GM12878 (cell line): Measurements from ENCODE around the gene MAMDC2. TPM values are rescaled to one million over a fixed set of nuclear protein-coding genes. Genes with fewer than 3 reads are reported as not detected.

ENCODE experiments used
- ATAC-seq: fragments of 200-7000 bp; cut with Tn5 transposase; 3 replicates; pipeline ENCODE4 v1.9.1; 2020; ENCODE audit warnings: mild to moderate bottlenecking, moderate library complexity
- BruUV-seq: library from RNA; stranded (reverse); fragments of 400-500 nt; replicated peaks from 2 replicates; lab custom pipeline; 2021; lab: Mats Ljungman, UMichigan
- CTCF ChIA-PET: fragments of 300-600 bp; sonication (Branson Sonifier 250); formaldehyde crosslinking; extraction: SDS; loops from one replicate; lab custom pipeline; 2021; ENCODE audit warnings: inconsistent platforms; lab: Yijun Ruan, JAX
- POLR2A ChIA-PET: fragments of 350-600 bp; formaldehyde crosslinking; extraction: SDS; loops from one replicate; lab custom pipeline; 2021; ENCODE audit warnings: inconsistent platforms; lab: Charles Lee
- RAD21 ChIA-PET: fragments of 300-600 bp; sonication (Branson Sonifier 250); formaldehyde crosslinking; loops from one replicate; lab custom pipeline; 2023; ENCODE audit warnings: antibody characterized with exemption; ENCODE audit not compliant: unreplicated experiment; lab: Charles Lee
- SMC1A ChIA-PET: fragments of 300-600 bp; sonication (Branson Sonifier 250); formaldehyde crosslinking; loops from one replicate; lab custom pipeline; 2023; ENCODE audit not compliant: unreplicated experiment, uncharacterized antibody; lab: Charles Lee
- DNase-seq: peaks from one replicate; pipeline ENCODE4 v3.0.0-alpha.2; 2011; ENCODE audit warnings: low read depth, low spot score
- FAIRE-seq: peaks from 3 replicates; lab custom pipeline; 2011; peaks lifted over from hg19 to GRCh38; lab: Jason Lieb, UNC
- H2AFZ ChIP-seq: 2 replicates; pipeline ENCODE4 v1.6.0; 2011; ENCODE audit warnings: low read depth, low read length, control low read depth; ENCODE audit not compliant: control insufficient read depth
- H3K27ac ChIP-seq: 2 replicates; pipeline ENCODE4 v1.5.1; 2011; ENCODE audit warnings: control low read depth; ENCODE audit not compliant: control insufficient read depth, insufficient read depth
- H3K27me3 ChIP-seq, 2 experiments: replicated peaks in 1 of 2; 2 replicates each; pipeline versions ENCODE4 v1.6.0 to v1.6.1; 2011; ENCODE audit warnings: low read length in 1 of 2; ENCODE audit not compliant: control insufficient read depth in 2 of 2, insufficient read depth in 2 of 2
- H3K36me3 ChIP-seq, 2 experiments: 2 replicates each; pipeline ENCODE4 v1.5.1; 2011; ENCODE audit warnings: low read length in 1 of 2; ENCODE audit not compliant: control insufficient read depth in 2 of 2, insufficient read depth in 2 of 2
- H3K4me1 ChIP-seq: 2 replicates; pipeline ENCODE4 v1.6.1; 2011; ENCODE audit warnings: mild to moderate bottlenecking, low read length, moderate library complexity, mixed read lengths; ENCODE audit not compliant: control insufficient read depth, insufficient read depth
- H3K4me2 ChIP-seq: 2 replicates; pipeline ENCODE4 v1.6.0; 2011; ENCODE audit warnings: control low read depth; ENCODE audit not compliant: control insufficient read depth, insufficient read depth
- H3K4me3 ChIP-seq: fragments of 200-600 bp; sonication (generic); 2 replicates; pipeline ENCODE4 v1.5.1; 2016
- H3K79me2 ChIP-seq: 2 replicates; pipeline ENCODE4 v1.6.0; 2011; ENCODE audit warnings: low read length; ENCODE audit not compliant: control insufficient read depth, insufficient read depth
- H3K9ac ChIP-seq: 2 replicates; pipeline ENCODE4 v1.8.0; 2011; ENCODE audit warnings: low read length, control low read depth, mixed read lengths; ENCODE audit not compliant: control insufficient read depth, insufficient read depth
- H3K9me3 ChIP-seq: replicated peaks from 3 replicates; pipeline ENCODE4 v1.5.1; 2011; ENCODE audit warnings: mild to moderate bottlenecking, low read length; ENCODE audit not compliant: control insufficient read depth, insufficient read depth
- H4K20me1 ChIP-seq: 2 replicates; pipeline ENCODE4 v1.6.0; 2011; ENCODE audit not compliant: control insufficient read depth, insufficient read depth
- BCL11A ChIP-seq: IDR thresholded peaks from 2 replicates; pipeline ENCODE4 v1.6.1; 2011; ENCODE audit warnings: low read depth, low read length
- CBX3 ChIP-seq: fragments of 200-600 bp; sonication (generic); IDR thresholded peaks from 2 replicates; pipeline ENCODE4 v1.6.1; 2016; ENCODE audit warnings: low read depth, borderline replicate concordance
- CBX5 ChIP-seq: sonication (generic); IDR thresholded peaks from 2 replicates; pipeline ENCODE4 v1.6.1; 2016; ENCODE audit warnings: low read depth, moderate library complexity, mild to moderate bottlenecking, inconsistent platforms
- EP300 ChIP-seq, 2 experiments: fragments of 150-350 bp in 1 of 2; IDR thresholded peaks; 2 replicates each; pipeline ENCODE4 v1.6.1; 2011 to 2012; ENCODE audit warnings: low read depth in 2 of 2, low read length in 2 of 2, borderline replicate concordance in 1 of 2, improper control_type of control experiment in 1 of 2, inconsistent platforms in 1 of 2; ENCODE audit not compliant: control insufficient read depth in 1 of 2
- FOS ChIP-seq: IDR thresholded peaks from 3 replicates; pipeline ENCODE4 v1.6.1; 2011; ENCODE audit warnings: borderline replicate concordance; ENCODE audit not compliant: insufficient read length; ENCODE audit errors: extremely low read depth
- FOXM1 ChIP-seq: IDR thresholded peaks from 2 replicates; pipeline ENCODE4 v1.6.1; 2012; ENCODE audit warnings: low read depth, mild to moderate bottlenecking, inconsistent platforms, low read length, moderate library complexity
- GATAD2B ChIP-seq: fragments of 450-650 bp; conservative IDR thresholded peaks from 2 replicates; pipeline ENCODE4 v1.6.1; 2017; ENCODE audit warnings: low read depth, mild to moderate bottlenecking, moderate library complexity
- IKZF1 ChIP-seq: fragments of 450-650 bp; conservative IDR thresholded peaks from 2 replicates; pipeline ENCODE4 v1.6.1; 2017; ENCODE audit warnings: antibody characterized with exemption, mild to moderate bottlenecking
- MEF2B ChIP-seq: fragments of 450-650 bp; IDR thresholded peaks from 2 replicates; pipeline ENCODE4 v1.6.1; 2018; ENCODE audit warnings: mild to moderate bottlenecking, moderate library complexity; ENCODE audit not compliant: partially characterized antibody, poor library complexity, severe bottlenecking
- MTA3 ChIP-seq: IDR thresholded peaks from 2 replicates; pipeline ENCODE4 v1.6.1; 2012; ENCODE audit warnings: low read length, inconsistent platforms, borderline replicate concordance
- NR2C1 ChIP-seq: fragments of 450-650 bp; IDR thresholded peaks from 2 replicates; pipeline ENCODE4 v1.6.1; 2017; ENCODE audit warnings: antibody characterized with exemption, mild to moderate bottlenecking, moderate library complexity
- POLR2AphosphoS5 ChIP-seq: IDR thresholded peaks from 2 replicates; pipeline ENCODE4 v1.6.1; 2011; ENCODE audit warnings: mild to moderate bottlenecking, low read length, inconsistent platforms
- SIX5 ChIP-seq: IDR thresholded peaks from 2 replicates; pipeline ENCODE4 v1.6.1; 2011; ENCODE audit warnings: mild to moderate bottlenecking, low read depth, low read length, moderate library complexity; ENCODE audit not compliant: severe bottlenecking
- USF2 ChIP-seq: IDR thresholded peaks from 2 replicates; pipeline ENCODE4 v1.6.1; 2011; ENCODE audit warnings: low read depth, low read length, improper control_type of control experiment, borderline replicate concordance
- ZNF592 ChIP-seq: fragments of 450-650 bp; IDR thresholded peaks from 2 replicates; pipeline ENCODE4 v1.6.1; 2017; ENCODE audit warnings: mild to moderate bottlenecking, moderate library complexity
- in situ Hi-C: fragments of 300-500 bp; cut with MboI; formaldehyde crosslinking; loops from 9 replicates; pipeline ENCODE4 v1.14.3; 2018; ENCODE audit warnings: mixed read lengths
- intact Hi-C: fragments of 100-400 bp; cut with micrococcal nuclease; formaldehyde crosslinking; loops from one replicate; pipeline ENCODE4 v1.14.2; 2022; ENCODE audit not compliant: unreplicated experiment
- polyA plus RNA-seq, 11 experiments: library from polyadenylated mRNA; depleted of rRNA in 4 of 11; unstranded in 6 of 11; stranded (reverse) in 5 of 11; fragments of >200 nt; fragmentation: Nextera tagmentation in 4 of 11; fragmentation: Illumina TruSeq in 1 of 11; extraction: Ambion mirVana in 4 of 11; extraction: Trizol in 1 of 11; gene quantifications; 1 replicate in 1 of 11; 2 replicates in 10 of 11; pipeline versions ENCODE4 v1.2.1 to v1.2.3, GENCODE V29; 2011 to 2016; ENCODE audit warnings: inconsistent platforms in 2 of 11, missing spikeins in 2 of 11, low read depth in 1 of 11
- total RNA-seq, 4 experiments: library from RNA; depleted of rRNA in 3 of 4; stranded (reverse); fragments of >200 nt in 3 of 4; fragmentation: Illumina TruSeq in 1 of 4; extraction: Trizol in 1 of 4; gene quantifications; 2 replicates each; pipeline versions ENCODE4 v1.2.1 to v1.2.3, GENCODE V29; 2013 to 2021
- TF ChIP-seq, protein P1 (sequence below): IDR thresholded peaks from 2 replicates; pipeline ENCODE4 v1.6.1; 2012; ENCODE audit warnings: low read depth, low read length, improper control_type of control experiment

MAMDC2 gene
- total and polyA plus RNA-seq, 10 of the 15 experiments (the other 5 are each of a cell fraction or from before 2014, with no cell fraction given): 0.01 to 0.09 TPM; not detected in 8

- TF ChIP-seq USF2 (no peak), IKZF1 (no peak), ZNF592 (no peak), SIX5 (no peak)
Measured at GRCh38 chr9:70114898-70115297, 71.2 kb downstream of the MAMDC2 start (continued).

- no peaks in the 10 kb centered on the region for H3K36me3 ChIP-seq
- CTCF ChIA-PET: interaction anchor here (1.4 kb wide), 1 partner anchor 146 kb away, joined by 3 read pairs; no protein-coding TSS in a partner anchor
- no peak overlapping the region for H2AFZ ChIP-seq
- no peak for TF ChIP-seq POLR2AphosphoS5
- TF ChIP-seq FOS: no peak
- no peak for TF ChIP-seq BCL11A
- TF ChIP-seq MTA3: no peak
- TF ChIP-seq EP300 (IDR thresholded peaks at IDR 0.05; ENCODE audit: borderline replicate concordance in 1 of 2, control insufficient read depth in 1 of 2, low read depth in 2 of 2, low read length in 2 of 2): no peak
- TF ChIP-seq, protein P1, sequence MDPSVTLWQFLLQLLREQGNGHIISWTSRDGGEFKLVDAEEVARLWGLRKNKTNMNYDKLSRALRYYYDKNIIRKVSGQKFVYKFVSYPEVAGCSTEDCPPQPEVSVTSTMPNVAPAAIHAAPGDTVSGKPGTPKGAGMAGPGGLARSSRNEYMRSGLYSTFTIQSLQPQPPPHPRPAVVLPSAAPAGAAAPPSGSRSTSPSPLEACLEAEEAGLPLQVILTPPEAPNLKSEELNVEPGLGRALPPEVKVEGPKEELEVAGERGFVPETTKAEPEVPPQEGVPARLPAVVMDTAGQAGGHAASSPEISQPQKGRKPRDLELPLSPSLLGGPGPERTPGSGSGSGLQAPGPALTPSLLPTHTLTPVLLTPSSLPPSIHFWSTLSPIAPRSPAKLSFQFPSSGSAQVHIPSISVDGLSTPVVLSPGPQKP: no peak
- no peak for TF ChIP-seq GATAD2B
- TF ChIP-seq MEF2B: no peak
- TF ChIP-seq CBX5: no peak
- TF ChIP-seq NR2C1: no peak
- TF ChIP-seq FOXM1: no peak
- TF ChIP-seq CBX3: no peak
- POLR2A ChIA-PET: no interaction called here
- in situ Hi-C loops: no loop called here
- FAIRE-seq (no peak), DNase-seq (no peak), ATAC-seq (no peak)
- H4K20me1 ChIP-seq: no peaks in the 10 kb centered on the region
- no peaks in the 10 kb centered on the region; a peak in 1 of 4 replicates for H3K27me3 ChIP-seq
- no peak overlapping the region for H3K4me3 ChIP-seq
- no TSS peak for BruUV-seq
- SMC1A ChIA-PET: interaction anchor here (0.7 kb wide), 1 partner anchor 138 kb away, joined by 5 read pairs; no protein-coding TSS in a partner anchor
- intact Hi-C loops: no loop called here
- no peaks in the 10 kb centered on the region for H3K9me3 ChIP-seq
- no peak overlapping the region for H3K4me2 ChIP-seq
- H3K4me1 ChIP-seq: no peaks in the 10 kb centered on the region
- RAD21 ChIA-PET: no interaction called here
- H3K9ac ChIP-seq: no peak overlapping the region
- no peaks in the 10 kb centered on the region for H3K79me2 ChIP-seq
- H3K27ac ChIP-seq: no peak overlapping the region
Measured at GRCh38 chr9:70117835-70118319, 74.2 kb downstream of the MAMDC2 start.
